VCaP (cell line): ENCODE results near the gene BPI.

Source experiments
- H3K27ac ChIP-seq: fragments of 450-650 bp; 2 replicates; pipeline ENCODE4 v1.5.1; 2017
- TF ChIP-seq, protein P1 (sequence below): fragments of 450-650 bp; conservative IDR thresholded peaks from 2 replicates; pipeline ENCODE4 v1.5.1; 2017; ENCODE audit warnings: mild to moderate bottlenecking, moderate library complexity

Gene BPI

GRCh38 chr20:38325905-38326304 is 21.9 kb downstream of the BPI start:
- TF ChIP-seq, protein P1, sequence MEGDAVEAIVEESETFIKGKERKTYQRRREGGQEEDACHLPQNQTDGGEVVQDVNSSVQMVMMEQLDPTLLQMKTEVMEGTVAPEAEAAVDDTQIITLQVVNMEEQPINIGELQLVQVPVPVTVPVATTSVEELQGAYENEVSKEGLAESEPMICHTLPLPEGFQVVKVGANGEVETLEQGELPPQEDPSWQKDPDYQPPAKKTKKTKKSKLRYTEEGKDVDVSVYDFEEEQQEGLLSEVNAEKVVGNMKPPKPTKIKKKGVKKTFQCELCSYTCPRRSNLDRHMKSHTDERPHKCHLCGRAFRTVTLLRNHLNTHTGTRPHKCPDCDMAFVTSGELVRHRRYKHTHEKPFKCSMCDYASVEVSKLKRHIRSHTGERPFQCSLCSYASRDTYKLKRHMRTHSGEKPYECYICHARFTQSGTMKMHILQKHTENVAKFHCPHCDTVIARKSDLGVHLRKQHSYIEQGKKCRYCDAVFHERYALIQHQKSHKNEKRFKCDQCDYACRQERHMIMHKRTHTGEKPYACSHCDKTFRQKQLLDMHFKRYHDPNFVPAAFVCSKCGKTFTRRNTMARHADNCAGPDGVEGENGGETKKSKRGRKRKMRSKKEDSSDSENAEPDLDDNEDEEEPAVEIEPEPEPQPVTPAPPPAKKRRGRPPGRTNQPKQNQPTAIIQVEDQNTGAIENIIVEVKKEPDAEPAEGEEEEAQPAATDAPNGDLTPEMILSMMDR, result no peak
- no peak overlapping the region for H3K27ac ChIP-seq

- no peak overlapping the region for H3K27ac ChIP-seq
- TF ChIP-seq, protein P1, result no peak
Observed at GRCh38 chr20:38326309-38326708, 22.4 kb downstream of the BPI start.

DNA sequence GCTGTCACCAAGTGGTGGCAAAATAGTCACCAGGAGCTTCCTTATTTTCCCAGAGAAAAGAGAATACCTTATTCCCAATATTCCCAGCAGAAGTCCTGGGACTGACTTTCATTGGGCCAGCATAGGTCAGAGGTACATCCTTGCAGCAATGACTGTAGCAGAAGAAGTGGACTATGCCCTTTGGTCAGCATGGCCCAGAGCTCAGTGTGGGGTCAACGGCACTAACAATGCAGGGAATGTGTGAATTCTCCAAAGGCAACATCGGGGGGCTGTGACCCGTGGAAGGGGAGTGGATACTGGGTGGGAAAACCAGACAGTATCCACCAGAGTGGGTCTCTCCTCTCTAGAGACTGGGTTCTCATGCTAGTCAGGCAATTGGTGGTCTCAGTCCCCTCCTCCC is 26.7 kb downstream of the BPI start:
- TF ChIP-seq, protein P1, result no peak
- H3K27ac ChIP-seq, result no peak overlapping the region

GRCh38 chr20:38331245-38331644 is 27.3 kb downstream of the BPI start:
- no peak overlapping the region for H3K27ac ChIP-seq
- TF ChIP-seq, protein P1, result no peak

- H3K27ac ChIP-seq, result no peak overlapping the region
- TF ChIP-seq, protein P1, result no peak
Observed at GRCh38 chr20:38331814-38332213, 27.9 kb downstream of the BPI start.

- H3K27ac ChIP-seq, result no peak overlapping the region
- TF ChIP-seq, protein P1, result no peak
Observed at GRCh38 chr20:38334016-38334415, 30.1 kb downstream of the BPI start.

GRCh38 chr20:38336726-38337125 is 32.8 kb downstream of the BPI start:
- no peak overlapping the region for H3K27ac ChIP-seq
- TF ChIP-seq, protein P1, result no peak
